Cardiac muscle cell (in vitro differentiated cells and primary cell): ENCODE results near the gene ATXN1. TPM values are rescaled to one million over a fixed set of nuclear protein-coding genes. Genes with fewer than 3 reads are reported as not detected.

Experiments
- DNase-seq, 2 donors: peaks; one replicate each; pipeline versions ENCODE4 v3.0.0 to v3.0.0-alpha.2; 2010 to 2017; ENCODE audit warnings: low read depth in 1 of 2, low spot score in 1 of 2
- H3K27ac ChIP-seq: fragments of 200-600 bp; sonication (generic); 2 replicates; pipeline ENCODE4 v1.5.1; 2016
- H3K27me3 ChIP-seq: fragments of 200-600 bp; sonication (generic); 2 replicates; pipeline ENCODE4 v1.6.0; 2016; ENCODE audit warnings: control low read depth
- H3K36me3 ChIP-seq: fragments of 200-600 bp; sonication (generic); 2 replicates; pipeline ENCODE4 v1.5.1; 2016; ENCODE audit warnings: control low read depth
- H3K4me1 ChIP-seq: fragments of 200-600 bp; sonication (generic); 2 replicates; pipeline ENCODE4 v1.8.1; 2017; ENCODE audit warnings: low read depth, mild to moderate bottlenecking, mixed run types
- H3K4me3 ChIP-seq: fragments of 200-600 bp; sonication (generic); 2 replicates; pipeline ENCODE4 v1.5.1; 2016; ENCODE audit warnings: mild to moderate bottlenecking
- H3K9me3 ChIP-seq: fragments of 200-600 bp; sonication (generic); 2 replicates; pipeline ENCODE4 v1.5.1; 2017; ENCODE audit warnings: low read depth, mild to moderate bottlenecking, control low read depth
- CTCF ChIP-seq: IDR thresholded peaks from 2 replicates; pipeline ENCODE4 v1.5.1; 2012; ENCODE audit warnings: low read depth, mild to moderate bottlenecking, low read length
- polyA plus RNA-seq: library from polyadenylated mRNA; unstranded; fragments of >200 nt; fragmentation: Nextera tagmentation; extraction: Ambion mirVana; gene quantifications from 2 replicates; pipeline ENCODE4 v1.2.1, GENCODE V29; 2016
- total RNA-seq: library from RNA; depleted of rRNA; stranded (reverse); fragments of >200 nt; gene quantifications from 2 replicates; pipeline ENCODE4 v1.2.3, GENCODE V29; 2016

Gene ATXN1
- total and polyA plus RNA-seq, 2 experiments from 2014 or later: 15.1 to 37.4 TPM

- peak in 1 of 2 donors; percentile 81 for DNase-seq
- no peaks in the 10 kb centered on the region for H3K36me3 ChIP-seq
- no peaks in the 10 kb centered on the region for H3K9me3 ChIP-seq
- H3K27ac ChIP-seq: peak overlapping the region; percentile 92
- H3K4me1 ChIP-seq: peaks cover 43% of the 10 kb centered on the region
- no peaks in the 10 kb centered on the region for H3K27me3 ChIP-seq
- TF ChIP-seq CTCF: no peak
- no peak overlapping the region for H3K4me3 ChIP-seq
These were observed 44.1 kb upstream of the ATXN1 start for GRCh38 chr6:16805243-16805950.

DNA sequence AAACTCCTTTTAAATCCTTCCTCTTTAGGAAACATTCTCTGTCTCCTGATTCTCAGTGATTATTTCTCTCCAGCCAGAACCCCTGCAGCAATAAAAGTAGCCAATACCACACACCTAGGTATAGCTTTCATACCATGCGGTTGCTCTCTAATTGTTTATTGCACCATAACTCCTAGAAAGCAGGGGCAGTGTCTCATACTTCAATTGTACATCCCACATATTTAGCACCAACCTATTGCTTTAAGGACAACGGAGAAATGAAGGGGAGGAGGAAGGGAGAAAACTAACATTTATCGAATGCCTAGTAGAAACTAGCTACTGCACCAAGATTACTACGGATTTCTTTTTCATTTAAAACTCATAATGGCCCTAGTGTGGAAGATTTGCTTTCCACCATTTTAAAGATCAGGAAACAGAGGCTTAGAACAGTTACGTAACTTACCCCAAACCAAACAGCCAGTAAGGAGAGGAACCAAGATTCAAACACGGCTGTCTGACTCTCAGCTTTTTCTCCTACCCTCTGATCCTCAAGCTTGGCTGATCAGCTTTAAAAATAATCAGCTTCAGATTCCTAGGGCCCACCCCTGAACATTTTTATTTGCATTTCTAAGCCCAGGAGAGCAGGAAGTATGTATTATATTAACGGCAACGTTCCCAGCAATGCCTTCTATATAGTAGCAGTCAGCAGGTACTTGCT is 43.4 kb upstream of the ATXN1 start:
- Histone ChIP-seq H3K4me1 (peaks cover 43% of the 10 kb centered on the region), H3K27ac (peak overlapping the region; percentile 92), H3K27me3 (no peaks in the 10 kb centered on the region), H3K9me3 (no peaks in the 10 kb centered on the region), H3K36me3 (no peaks in the 10 kb centered on the region), H3K4me3 (no peak overlapping the region)
- DNase-seq: no peak
- TF ChIP-seq CTCF: no peak

- peak overlapping the region; percentile 51 for H3K27ac ChIP-seq
- no peak overlapping the region for H3K4me3 ChIP-seq
- peak; percentile 86 for DNase-seq
These were observed 42.3 kb upstream of the ATXN1 start for GRCh38 chr6:16803294-16804200.

GRCh38 chr6:16802071-16802470 is 40.8 kb upstream of the ATXN1 start:
- Histone ChIP-seq H3K27me3 (no peaks in the 10 kb centered on the region), H3K9me3 (no peaks in the 10 kb centered on the region), H3K4me3 (no peak overlapping the region), H3K4me1 (peaks cover 43% of the 10 kb centered on the region), H3K27ac (no peak overlapping the region), H3K36me3 (no peaks in the 10 kb centered on the region)
- peak in 1 of 2 donors; percentile 78 for DNase-seq
- no peak for TF ChIP-seq CTCF

More at GRCh38 chr6:16803294-16804200, 42.3 kb upstream of the ATXN1 start:
- Histone ChIP-seq H3K27me3 (no peaks in the 10 kb centered on the region), H3K36me3 (no peaks in the 10 kb centered on the region), H3K9me3 (no peaks in the 10 kb centered on the region), H3K4me1 (peaks cover 43% of the 10 kb centered on the region)
- TF ChIP-seq CTCF: no peak

GRCh38 chr6:16800942-16801341 is 39.7 kb upstream of the ATXN1 start:
- TF ChIP-seq CTCF: no peak
- H3K9me3 ChIP-seq: no peaks in the 10 kb centered on the region
- peak; percentile 24 to 60 for DNase-seq
- no peaks in the 10 kb centered on the region for H3K36me3 ChIP-seq
- H3K27ac ChIP-seq: no peak overlapping the region
- no peaks in the 10 kb centered on the region for H3K27me3 ChIP-seq
- peaks cover 39% of the 10 kb centered on the region for H3K4me1 ChIP-seq
- H3K4me3 ChIP-seq: no peak overlapping the region
